IPS DF 6.9 (cell line): Measurements from ENCODE around the gene PPFIA3.
A peak's percentile ranks its signal among the peaks of the same experiment; 100 is the strongest.
"Not testable (repeated sequence)": the region's sequence is repeated elsewhere in the genome, so short reads cannot be mapped to it uniquely, and the experiment has no call there.

Experiments used
- DNase-seq: peaks from one replicate; pipeline ENCODE4 v3.0.0-alpha.2; 2013; ENCODE audit warnings: low read depth, low spot score
- H3K27ac ChIP-seq: one replicate; pipeline ENCODE4 v1.5.1; 2013; ENCODE audit warnings: low read length, control low read depth
- H3K27me3 ChIP-seq: 2 replicates; pipeline ENCODE4 v1.6.1; 2013; ENCODE audit warnings: mild to moderate bottlenecking, low read length; ENCODE audit not compliant: control insufficient read depth, insufficient read depth
- H3K36me3 ChIP-seq: 2 replicates; pipeline ENCODE4 v1.6.1; 2013; ENCODE audit warnings: low read length; ENCODE audit not compliant: control insufficient read depth, insufficient read depth
- H3K4me1 ChIP-seq: 2 replicates; pipeline ENCODE4 v1.6.1; 2013; ENCODE audit warnings: low read length; ENCODE audit not compliant: control insufficient read depth, insufficient read depth
- H3K4me3 ChIP-seq: 2 replicates; pipeline ENCODE4 v1.5.1; 2013; ENCODE audit warnings: mild to moderate bottlenecking, low read length
- H3K9me3 ChIP-seq: 2 replicates; pipeline ENCODE4 v1.6.1; 2013; ENCODE audit warnings: low read length, inconsistent platforms; ENCODE audit not compliant: control insufficient read depth, insufficient read depth
- WGBS: extraction: QIAGEN DNeasy Blood & Tissue Kit; methylation state at CpG from one replicate; pipeline ENCODE4 v1.1.7; 2013; ENCODE audit warnings: mixed read lengths, missing lambda C conversion rate; ENCODE audit not compliant: insufficient read length, insufficient coverage; 5-methylcytosine and 5-hydroxymethylcytosine counted together

The PPFIA3 gene

GRCh38 chr19:49114630-49115363 is 4.5 kb upstream of the PPFIA3 start:
- no CpG with 5 or more reads among the region's 68 CpGs for WGBS

GRCh38 chr19:49116544-49116943 is 2.8 kb upstream of the PPFIA3 start:
- peaks cover 9% of the 10 kb centered on the region for H3K27me3 ChIP-seq
- H3K4me3 ChIP-seq = no peak overlapping the region
- no peak overlapping the region for H3K27ac ChIP-seq
- DNase-seq = no peak
- H3K9me3 ChIP-seq = no peaks in the 10 kb centered on the region
- H3K36me3 ChIP-seq = peaks cover 3% of the 10 kb centered on the region; the same call in 1 of the 2 replicates
- WGBS = no CpG with 5 or more reads among the region's 1 CpG
- H3K4me1 ChIP-seq = peaks cover 3% of the 10 kb centered on the region

More at GRCh38 chr19:49114630-49115363, 4.5 kb upstream of the PPFIA3 start:
- H3K36me3 ChIP-seq = peaks cover 4% of the 10 kb centered on the region; the same call in 1 of the 2 replicates
- no peaks in the 10 kb centered on the region for H3K9me3 ChIP-seq
- H3K27me3 ChIP-seq = no peaks in the 10 kb centered on the region
- H3K4me3 ChIP-seq = peak overlapping the region; percentile 83
- DNase-seq = no peak
- H3K4me1 ChIP-seq = peaks cover 3% of the 10 kb centered on the region
- H3K27ac ChIP-seq = no peak overlapping the region

DNA sequence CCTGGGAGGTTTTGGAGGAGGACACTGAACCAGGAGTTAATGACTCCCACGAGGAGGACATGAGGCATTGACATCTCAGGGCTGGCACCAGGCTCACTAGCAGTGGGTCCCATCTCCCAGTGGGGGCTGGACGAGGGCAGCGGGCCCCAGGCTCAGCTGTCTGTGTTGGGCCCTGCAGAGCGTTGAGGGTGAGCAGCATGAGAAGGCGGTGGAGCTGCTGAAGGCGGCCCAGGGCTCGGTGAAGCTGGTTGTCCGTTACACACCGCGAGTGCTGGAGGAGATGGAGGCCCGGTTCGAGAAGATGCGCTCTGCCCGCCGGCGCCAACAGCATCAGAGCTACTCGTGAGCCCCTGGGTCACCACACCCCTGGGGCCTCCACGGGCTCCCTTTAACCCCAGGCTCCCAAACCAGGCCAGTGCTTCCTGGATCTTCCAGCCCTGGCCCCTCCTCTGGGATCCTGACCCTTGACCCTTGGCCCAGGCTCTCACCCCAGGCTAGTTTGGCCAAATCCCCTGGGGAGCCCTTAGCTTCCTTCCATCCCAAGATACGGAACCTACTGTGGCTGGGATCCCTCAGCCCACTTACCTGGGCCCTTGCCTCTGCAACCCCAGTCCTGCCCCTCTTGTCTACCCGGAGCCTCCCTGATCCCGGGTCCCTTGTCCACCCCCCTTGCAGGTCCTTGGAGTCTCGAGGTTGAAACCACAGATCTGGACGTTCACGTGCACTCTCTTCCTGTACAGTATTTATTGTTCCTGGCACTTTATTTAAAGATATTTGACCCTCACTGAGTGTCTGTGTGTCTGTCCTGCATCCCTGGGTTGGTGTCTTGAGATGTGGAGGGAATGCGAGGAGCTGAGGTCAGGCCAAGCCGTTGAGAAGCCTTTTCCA is 1.4 kb upstream of the PPFIA3 start:
- peaks cover 3% of the 10 kb centered on the region for H3K4me1 ChIP-seq
- H3K27ac ChIP-seq = no peak overlapping the region
- no peak for DNase-seq
- peak overlapping the region; percentile 81; the same call in 1 of the 2 replicates for H3K4me3 ChIP-seq
- peaks cover 9% of the 10 kb centered on the region for H3K27me3 ChIP-seq
- WGBS = no CpG with 5 or more reads among the region's 26 CpGs
- no peaks in the 10 kb centered on the region for H3K9me3 ChIP-seq
- H3K36me3 ChIP-seq = peaks cover 3% of the 10 kb centered on the region; the same call in 1 of the 2 replicates

DNA sequence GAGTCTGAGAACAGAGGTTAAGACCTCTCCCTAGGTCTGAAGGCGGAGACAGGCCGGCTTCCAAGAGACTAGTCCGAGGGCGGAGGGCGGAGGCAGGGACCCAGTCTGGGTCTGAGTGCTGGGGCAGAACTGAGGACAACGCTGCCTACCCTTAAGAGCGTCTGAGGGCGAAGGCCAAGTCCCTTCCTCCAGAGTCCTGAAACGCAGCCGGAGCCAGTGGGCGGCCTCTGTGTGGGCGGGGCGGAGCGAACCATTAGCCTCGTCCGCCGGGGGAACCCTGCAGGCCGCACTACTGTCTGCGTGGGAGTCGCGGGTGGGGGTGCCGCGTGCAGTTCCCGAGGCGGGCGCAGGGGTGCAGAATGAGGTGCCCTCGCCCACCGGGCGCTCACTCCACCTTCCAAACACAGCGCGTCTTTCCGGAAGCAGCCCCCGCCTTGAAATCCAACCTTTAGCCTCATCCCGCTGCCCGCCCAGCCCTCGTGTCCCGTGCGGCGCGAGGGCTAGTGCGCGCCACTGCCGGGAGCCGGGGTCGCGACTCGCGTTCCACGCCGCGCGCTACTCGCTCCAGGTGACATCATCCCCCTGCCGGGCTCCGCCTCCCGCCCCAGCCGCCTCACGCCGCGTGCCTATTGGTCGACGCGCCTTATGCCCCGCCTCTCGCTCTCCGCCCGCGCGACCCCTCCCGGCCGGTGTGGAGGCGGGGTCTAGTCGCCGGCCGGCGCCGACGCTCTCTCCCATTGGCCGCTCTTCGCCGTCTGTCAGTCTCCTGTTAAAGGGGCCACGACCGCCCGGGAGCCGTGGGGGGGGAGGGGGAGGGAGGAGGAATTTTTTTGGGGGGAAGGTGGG is 556 bp upstream of the PPFIA3 start, which contains the start of gene C19orf73:
Gene C19orf73 (minus strand): TSS at position 579 of the 846 bp plus-strand sequence. CDS start 121 bp downstream, at position 458.
- H3K27ac ChIP-seq = no peak within 1 kb of the TSS
- DNase-seq = no peak
- H3K4me1 ChIP-seq = peaks cover 3% of the 10 kb centered on the region
- H3K36me3 ChIP-seq = peaks cover 3% of the 10 kb centered on the region; the same call in 1 of the 2 replicates
- H3K4me3 ChIP-seq = peak within 1 kb of the TSS; percentile 81
- H3K27me3 ChIP-seq = peaks cover 9% of the 10 kb centered on the region
- no CpG with 5 or more reads among the region's 85 CpGs for WGBS
- no peaks in the 10 kb centered on the region for H3K9me3 ChIP-seq

DNA sequence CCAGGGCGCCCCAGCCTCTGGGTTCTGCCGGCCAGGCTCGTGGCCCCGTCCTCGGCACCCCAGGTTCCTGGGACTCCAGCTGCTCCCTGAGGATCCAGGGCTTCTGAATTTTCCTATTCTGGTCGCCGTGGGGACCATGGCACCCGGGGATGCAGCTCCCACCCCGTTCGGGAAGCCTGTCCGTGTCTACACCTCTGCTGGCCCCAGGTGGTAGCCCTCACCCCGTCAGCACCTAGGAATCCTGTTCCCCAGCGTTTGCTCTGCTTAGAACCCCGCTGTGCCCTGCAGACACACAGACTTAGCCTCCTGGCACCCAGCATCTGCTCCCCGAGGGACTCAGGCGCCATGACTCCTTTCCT is 960 bp downstream of the PPFIA3 start:
- H3K27ac ChIP-seq = no peak overlapping the region
- peaks cover 9% of the 10 kb centered on the region for H3K27me3 ChIP-seq
- H3K9me3 ChIP-seq = no peaks in the 10 kb centered on the region
- no peak overlapping the region for H3K4me3 ChIP-seq
- H3K36me3 ChIP-seq = peaks cover 3% of the 10 kb centered on the region; the same call in 1 of the 2 replicates
- H3K4me1 ChIP-seq = peaks cover 2% of the 10 kb centered on the region; the same call in 1 of the 2 replicates
- no peak for DNase-seq
- WGBS = no CpG with 5 or more reads among the region's 16 CpGs

DNA sequence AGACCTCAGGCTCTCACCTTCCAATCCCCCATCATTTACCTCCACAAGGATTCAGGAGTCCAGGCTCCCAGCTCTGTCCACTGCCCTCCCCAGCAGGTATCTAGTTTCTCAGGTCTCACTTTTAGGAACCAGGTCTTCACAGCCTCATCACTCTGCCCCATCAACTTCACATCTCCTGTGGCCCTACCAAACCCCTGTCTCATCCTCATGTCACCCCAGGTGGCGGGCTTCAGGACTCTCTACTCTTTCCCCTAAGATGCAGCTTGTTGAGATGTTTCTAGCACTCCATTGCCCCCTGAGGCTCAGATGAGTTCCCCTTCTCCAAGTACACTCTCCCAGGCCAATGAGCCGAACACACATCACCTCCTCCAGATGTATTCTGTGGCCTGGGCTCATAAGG is 1.5 kb downstream of the PPFIA3 start:
- Histone ChIP-seq H3K4me3 (no peak overlapping the region), H3K4me1 (peaks cover 2% of the 10 kb centered on the region; the same call in 1 of the 2 replicates), H3K9me3 (no peaks in the 10 kb centered on the region), H3K36me3 (peaks cover 3% of the 10 kb centered on the region; the same call in 1 of the 2 replicates), H3K27ac (no peak overlapping the region), H3K27me3 (peaks cover 9% of the 10 kb centered on the region)
- no CpG with 5 or more reads among the region's 2 CpGs for WGBS
- DNase-seq = no peak

GRCh38 chr19:49121841-49122240 is 2.5 kb downstream of the PPFIA3 start:
- not testable (repeated sequence) for H3K27me3 ChIP-seq, H3K27ac ChIP-seq, H3K36me3 ChIP-seq, H3K4me1 ChIP-seq, DNase-seq, H3K4me3 ChIP-seq, H3K9me3 ChIP-seq
- WGBS = no CpG with 5 or more reads among the region's 10 CpGs

- not testable (repeated sequence) for H3K9me3 ChIP-seq, DNase-seq, H3K4me3 ChIP-seq, H3K27ac ChIP-seq, H3K4me1 ChIP-seq, H3K27me3 ChIP-seq, H3K36me3 ChIP-seq
- no CpG with 5 or more reads among the region's 11 CpGs for WGBS
Observed at GRCh38 chr19:49123285-49123684, 3.9 kb downstream of the PPFIA3 start.

DNA sequence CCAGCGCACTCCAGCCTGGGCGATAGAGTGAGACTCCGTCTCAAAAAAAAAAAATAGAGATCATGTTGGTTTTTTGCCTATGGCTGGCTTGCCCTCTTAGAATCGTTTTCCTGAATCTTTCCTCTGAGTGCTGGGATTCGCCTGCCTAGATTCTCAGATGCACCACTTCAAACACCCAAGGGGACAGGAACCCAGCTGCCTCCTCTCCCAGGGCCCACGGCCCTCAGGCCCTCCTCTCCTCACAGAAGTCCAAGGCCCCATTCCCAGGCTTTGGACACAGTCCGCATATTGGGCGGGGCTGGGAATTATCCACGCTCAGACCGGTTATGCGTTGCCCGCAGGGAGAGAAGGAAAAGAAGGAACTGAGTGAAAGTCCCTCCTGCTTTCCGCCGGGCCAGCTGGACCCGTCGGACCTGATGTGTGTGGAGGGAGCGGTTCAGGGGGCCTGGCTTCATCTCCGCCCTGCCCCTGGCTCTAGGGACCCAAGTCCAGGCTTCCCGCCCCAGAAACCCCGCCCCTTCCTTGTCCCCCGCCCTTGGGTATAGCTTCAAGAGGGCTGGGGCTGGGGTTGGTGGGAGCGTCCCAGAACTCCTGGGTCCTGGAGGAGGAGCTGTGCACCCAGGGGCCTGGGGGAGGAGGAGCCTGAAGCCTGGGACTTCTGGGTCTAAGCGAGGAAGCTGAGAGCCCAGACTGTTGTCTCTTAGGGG is 5.8 kb downstream of the PPFIA3 start:
- no peak overlapping the region for H3K27ac ChIP-seq
- peaks cover 9% of the 10 kb centered on the region for H3K27me3 ChIP-seq
- no peaks in the 10 kb centered on the region for H3K9me3 ChIP-seq
- H3K4me3 ChIP-seq = peak overlapping the region; percentile 2; the same call in 1 of the 2 replicates
- H3K4me1 ChIP-seq = peaks cover 5% of the 10 kb centered on the region
- H3K36me3 ChIP-seq = no peaks in the 10 kb centered on the region
- no CpG with 5 or more reads among the region's 23 CpGs for WGBS
- no peak for DNase-seq
